HepG2 (cell line): ENCODE results near the gene CNN3. TPM values are rescaled to one million over a fixed set of nuclear protein-coding genes. Genes with fewer than 3 reads are reported as not detected.

Experiments used
- ATAC-seq: fragments of 200-7000 bp; cut with Tn5 transposase; 3 replicates; pipeline ENCODE4 v1.9.1; 2020; ENCODE audit warnings: mild to moderate bottlenecking, moderate library complexity
- BruUV-seq: library from RNA; stranded (reverse); fragments of 400-500 nt; replicated peaks from 2 replicates; lab custom pipeline; 2021; lab: Mats Ljungman, UMichigan
- CTCF ChIA-PET: fragments of 300-600 bp; formaldehyde crosslinking; extraction: SDS; loops from one replicate; lab custom pipeline; 2021; ENCODE audit warnings: low total read pairs, inconsistent platforms, low intra/inter-chr PET ratio; lab: Yijun Ruan, JAX
- POLR2A ChIA-PET: fragments of 350-600 bp; sonication (Branson Sonifier 250); formaldehyde crosslinking; loops from one replicate; lab custom pipeline; 2020; ENCODE audit warnings: antibody characterized with exemption, inconsistent platforms; lab: Yijun Ruan, JAX
- DNase-seq: peaks from one replicate; pipeline ENCODE4 v3.0.0-alpha.2; 2015; ENCODE audit warnings: low spot score
- FAIRE-seq: peaks from 3 replicates; lab custom pipeline; 2011; peaks lifted over from hg19 to GRCh38; lab: Jason Lieb, UNC
- H2AFZ ChIP-seq: one replicate; pipeline ENCODE4 v1.6.1; 2011; ENCODE audit warnings: low read length, inconsistent platforms
- H3K27ac ChIP-seq: fragments of 300-600 bp; 3 replicates; pipeline ENCODE4 v1.8.0; 2011; ENCODE audit warnings: mixed run types, mild to moderate bottlenecking, mixed read lengths, low read length, inconsistent platforms; ENCODE audit not compliant: insufficient read depth; ENCODE audit errors: extremely low read length
- H3K27me3 ChIP-seq, 2 experiments: fragments of 200-600 bp in 1 of 2; 2 replicates in 1 of 2; 3 replicates in 1 of 2; pipeline versions ENCODE4 v1.6.0 to v1.8.0; 2011; ENCODE audit warnings: low read length in 2 of 2, mild to moderate bottlenecking in 2 of 2, moderate library complexity in 2 of 2, inconsistent platforms in 1 of 2; ENCODE audit not compliant: insufficient read depth in 2 of 2, control insufficient read depth in 1 of 2
- H3K36me3 ChIP-seq, 2 experiments: fragments of 200-600 bp in 1 of 2; replicated peaks in 1 of 2; 2 replicates in 1 of 2; 3 replicates in 1 of 2; pipeline versions ENCODE4 v1.5.1 to v1.8.0; 2011; ENCODE audit warnings: low read length in 2 of 2, inconsistent platforms in 1 of 2; ENCODE audit not compliant: insufficient read depth in 2 of 2, control insufficient read depth in 1 of 2
- H3K4me1 ChIP-seq: 2 replicates; pipeline ENCODE4 v1.5.1; 2012; ENCODE audit warnings: low read length, inconsistent platforms; ENCODE audit not compliant: insufficient read depth
- H3K4me2 ChIP-seq: 2 replicates; pipeline ENCODE4 v1.6.0; 2011; ENCODE audit warnings: low read depth, low read length, inconsistent platforms
- H3K4me3 ChIP-seq, 3 experiments: fragments of 200-600 bp in 1 of 3; sonication (generic), shearing (Covaris generic) in 1 of 3; replicated peaks in 1 of 3; 2 replicates each; pipeline ENCODE4 v1.5.1; 2011 to 2016; ENCODE audit warnings: low read length in 3 of 3, inconsistent platforms in 2 of 3, low read depth in 2 of 3, mild to moderate bottlenecking in 2 of 3, control low read depth in 1 of 3, mixed read lengths in 1 of 3; ENCODE audit not compliant: insufficient read depth in 1 of 3
- H3K79me2 ChIP-seq: one replicate; pipeline ENCODE4 v1.6.1; 2011; ENCODE audit warnings: low read length, inconsistent platforms; ENCODE audit not compliant: insufficient read depth
- H3K9ac ChIP-seq: 2 replicates; pipeline ENCODE4 v1.6.0; 2011; ENCODE audit warnings: mild to moderate bottlenecking, low read depth, low read length, inconsistent platforms; ENCODE audit not compliant: insufficient read depth
- H3K9me3 ChIP-seq: 2 replicates; pipeline ENCODE4 v1.5.1; 2012; ENCODE audit warnings: mild to moderate bottlenecking, low read length
- H4K20me1 ChIP-seq: 2 replicates; pipeline ENCODE4 v1.6.0; 2011; ENCODE audit warnings: inconsistent platforms, mild to moderate bottlenecking, low read length, moderate library complexity; ENCODE audit not compliant: insufficient read depth
- CHCHD3 ChIP-seq: sonication (generic); formaldehyde crosslinking; IDR thresholded peaks from 2 replicates; pipeline ENCODE4 v1.8.0; 2022; ENCODE audit warnings: mild to moderate bottlenecking, missing genetic modification reagents, moderate library complexity
- DNMT3B ChIP-seq: conservative IDR thresholded peaks from 2 replicates; pipeline ENCODE4 v1.6.1; 2016; ENCODE audit warnings: missing biosample characterization, control low read depth
- ESRRA ChIP-seq: sonication (generic); formaldehyde crosslinking; IDR thresholded peaks from 2 replicates; pipeline ENCODE4 v1.5.1; 2020; ENCODE audit warnings: mild to moderate bottlenecking, low read depth, missing genetic modification reagents
- JUNB ChIP-seq: sonication (generic); formaldehyde crosslinking; IDR thresholded peaks from 2 replicates; pipeline ENCODE4 v1.8.0; 2022; ENCODE audit warnings: missing genetic modification reagents, mild to moderate bottlenecking, borderline replicate concordance
- KLF13 ChIP-seq: sonication (generic); formaldehyde crosslinking; IDR thresholded peaks from 2 replicates; pipeline ENCODE4 v1.4.0; 2020; ENCODE audit warnings: mild to moderate bottlenecking, missing genetic modification reagents
- RELA ChIP-seq: sonication (generic); formaldehyde crosslinking; IDR thresholded peaks from 2 replicates; pipeline ENCODE4 v1.4.0; 2020; ENCODE audit warnings: missing genetic modification reagents
- SIN3B ChIP-seq: fragments of 150-350 bp; IDR thresholded peaks from 2 replicates; pipeline ENCODE4 v1.6.1; 2014; ENCODE audit warnings: low read length
- ZNF251 ChIP-seq: sonication (generic); formaldehyde crosslinking; IDR thresholded peaks from 2 replicates; pipeline ENCODE4 v1.9.0; 2021; ENCODE audit warnings: mild to moderate bottlenecking, missing genetic modification reagents
- ZNF296 ChIP-seq: sonication (generic); formaldehyde crosslinking; conservative IDR thresholded peaks from 2 replicates; pipeline ENCODE4 v1.5.0; 2020; ENCODE audit warnings: mild to moderate bottlenecking, missing genetic modification reagents
- ZNF589 ChIP-seq: sonication (generic); formaldehyde crosslinking; conservative IDR thresholded peaks from 2 replicates; pipeline ENCODE4 v1.8.0; 2022; ENCODE audit warnings: mild to moderate bottlenecking, moderate library complexity, missing genetic modification reagents
- ZSCAN9 ChIP-seq: IDR thresholded peaks from 2 replicates; pipeline ENCODE4 v1.6.1; 2016; ENCODE audit warnings: borderline replicate concordance
- WGBS: methylation state at CpG from one replicate; pipeline ENCODE4 v1.1.6; 2017; ENCODE audit warnings: low lambda C conversion rate; 5-methylcytosine and 5-hydroxymethylcytosine counted together
- in situ Hi-C: cut with HindIII; loops from 2 replicates; pipeline ENCODE4 v1.10.0; 2017; ENCODE audit warnings: low pct_unique_long_range_greater_than_20kb; ENCODE audit not compliant: extremely low pct_ligation_motif_present
- intact Hi-C: fragments of 100-400 bp; cut with micrococcal nuclease; formaldehyde crosslinking; loops from one replicate; pipeline ENCODE4 v1.10.0; 2022; ENCODE audit not compliant: unreplicated experiment
- polyA plus RNA-seq, 8 experiments: library from polyadenylated mRNA; depleted of rRNA in 3 of 8; stranded (reverse) in 7 of 8; unstranded in 1 of 8; fragments of >200 nt; fragmentation: Illumina TruSeq in 4 of 8; extraction: Trizol in 4 of 8; gene quantifications; 2 replicates each; pipeline versions ENCODE4 v1.2.1 to v1.2.3, GENCODE V29; 2011 to 2016; ENCODE audit warnings: low read depth in 4 of 8, missing spikeins in 1 of 8, mixed read lengths in 1 of 8; ENCODE audit not compliant: insufficient read depth in 1 of 8
- total RNA-seq, 5 experiments: library from RNA; depleted of rRNA; stranded (reverse); fragments of >200 nt; fragmentation: Illumina TruSeq; extraction: Trizol; gene quantifications; 2 replicates each; pipeline ENCODE4 v1.2.3, GENCODE V29; 2016; ENCODE audit warnings: low read depth in 1 of 5
- TF ChIP-seq, protein P1 (sequence below): sonication (generic); formaldehyde crosslinking; IDR thresholded peaks from 2 replicates; pipeline ENCODE4 v1.5.1; 2020; ENCODE audit warnings: missing genetic modification reagents, mild to moderate bottlenecking, borderline replicate concordance

CNN3 gene
- total and polyA plus RNA-seq, 2 of the 13 experiments (the other 11 are each of a cell fraction or from before 2014, with no cell fraction given), result 113 to 223 TPM

DNA sequence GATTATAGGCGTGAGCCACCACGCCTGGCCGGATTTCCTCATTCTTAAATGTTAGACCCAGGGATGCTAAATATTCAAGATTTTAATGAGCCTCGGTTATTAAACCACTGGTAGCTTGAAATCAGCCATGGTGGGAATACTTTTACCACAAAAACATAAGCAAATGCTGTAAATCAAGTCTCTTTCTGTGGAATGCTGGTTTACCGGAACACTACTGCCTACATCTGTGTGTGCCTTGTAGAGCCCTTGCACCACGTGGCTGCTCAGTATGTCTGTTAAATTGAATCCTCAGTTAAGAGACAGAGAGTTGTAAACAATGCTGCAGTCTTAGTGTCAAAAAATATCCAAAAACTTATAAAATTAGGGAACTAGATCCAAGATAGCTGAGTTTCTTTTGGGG, 26.8 kb upstream of the CNN3 start:
- ChIA-PET CTCF (no interaction called here), POLR2A (no interaction called here)
- TF ChIP-seq SIN3B, result no peak
- TF ChIP-seq ZSCAN9 (CRISPR knock-in tag), result no peak
- TF ChIP-seq ZNF251 (CRISPR knock-in tag), result no peak
- TF ChIP-seq, protein P1, sequence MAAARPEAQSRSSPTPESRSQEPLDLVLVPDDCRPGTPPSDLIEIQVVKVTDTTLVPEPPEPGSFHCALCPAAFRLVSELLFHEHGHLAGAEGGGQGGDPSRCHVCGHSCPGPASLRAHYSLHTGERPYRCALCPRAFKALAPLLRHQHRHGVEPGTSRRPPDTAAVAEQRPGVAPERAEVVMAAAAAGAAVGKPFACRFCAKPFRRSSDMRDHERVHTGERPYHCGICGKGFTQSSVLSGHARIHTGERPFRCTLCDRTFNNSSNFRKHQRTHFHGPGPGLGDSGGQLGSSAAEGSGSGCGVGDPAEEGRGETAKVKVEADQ (CRISPR knock-in tag), result no peak
- TF ChIP-seq ESRRA, result no peak
- TF ChIP-seq CHCHD3 (CRISPR knock-in tag), result no peak
- no peak for TF ChIP-seq ZNF589 (CRISPR knock-in tag)
- no peak for TF ChIP-seq JUNB (CRISPR knock-in tag)
- TF ChIP-seq ZNF296 (CRISPR knock-in tag), result no peak
- TF ChIP-seq RELA, result no peak
- no peak for TF ChIP-seq KLF13 (CRISPR knock-in tag)
- no peak for TF ChIP-seq DNMT3B (CRISPR knock-in tag)
- intact Hi-C loops (no loop called here), in situ Hi-C loops (no loop called here)
- FAIRE-seq, result no peak
- H3K27ac ChIP-seq, result no peak overlapping the region
- 95% methylated on average over 5 of the region's 6 CpGs for WGBS
- no peak overlapping the region for H3K4me2 ChIP-seq
- H3K27me3 ChIP-seq, result no peaks in the 10 kb centered on the region
- H4K20me1 ChIP-seq, result no peaks in the 10 kb centered on the region
- H3K36me3 ChIP-seq, result no peaks in the 10 kb centered on the region
- H3K9me3 ChIP-seq, result no peaks in the 10 kb centered on the region
- H3K4me1 ChIP-seq, result peaks cover 85% of the 10 kb centered on the region
- ATAC-seq, result no peak
- H3K79me2 ChIP-seq, result no peaks in the 10 kb centered on the region
- no peak overlapping the region for H2AFZ ChIP-seq
- H3K9ac ChIP-seq, result no peak overlapping the region
- no peak overlapping the region for H3K4me3 ChIP-seq
- no peak for DNase-seq
- BruUV-seq, result no TSS peak
